BLaER1 (cell line): ENCODE data around the gene CYB561A3.

Experiments used
- H3K27ac ChIP-seq: shearing (Covaris generic); formaldehyde crosslinking; 2 replicates; pipeline ENCODE4 v1.8.1; 2022
- H3K27me3 ChIP-seq: shearing (Covaris generic); formaldehyde crosslinking; 2 replicates; pipeline ENCODE4 v1.8.1; 2022
- H3K36me3 ChIP-seq: shearing (Covaris generic); formaldehyde crosslinking; 2 replicates; pipeline ENCODE4 v1.8.1; 2022
- H3K4me1 ChIP-seq: shearing (Covaris generic); formaldehyde crosslinking; 2 replicates; pipeline ENCODE4 v1.8.1; 2022
- H3K4me2 ChIP-seq: shearing (Covaris generic); formaldehyde crosslinking; 2 replicates; pipeline ENCODE4 v1.8.1; 2022
- H3K4me3 ChIP-seq: shearing (Covaris generic); formaldehyde crosslinking; 2 replicates; pipeline ENCODE4 v1.8.1; 2022
- H3K9ac ChIP-seq: shearing (Covaris generic); formaldehyde crosslinking; 2 replicates; pipeline ENCODE4 v1.8.1; 2022
- H3K9me3 ChIP-seq: shearing (Covaris generic); formaldehyde crosslinking; 2 replicates; pipeline ENCODE4 v1.8.1; 2022
- H4K20me1 ChIP-seq: shearing (Covaris generic); formaldehyde crosslinking; 2 replicates; pipeline ENCODE4 v1.8.1; 2022
- Cebpa-rat ChIP-seq: shearing (Covaris generic); IDR thresholded peaks from 2 replicates; pipeline ENCODE4 v1.8.1; 2022

CYB561A3 gene

DNA sequence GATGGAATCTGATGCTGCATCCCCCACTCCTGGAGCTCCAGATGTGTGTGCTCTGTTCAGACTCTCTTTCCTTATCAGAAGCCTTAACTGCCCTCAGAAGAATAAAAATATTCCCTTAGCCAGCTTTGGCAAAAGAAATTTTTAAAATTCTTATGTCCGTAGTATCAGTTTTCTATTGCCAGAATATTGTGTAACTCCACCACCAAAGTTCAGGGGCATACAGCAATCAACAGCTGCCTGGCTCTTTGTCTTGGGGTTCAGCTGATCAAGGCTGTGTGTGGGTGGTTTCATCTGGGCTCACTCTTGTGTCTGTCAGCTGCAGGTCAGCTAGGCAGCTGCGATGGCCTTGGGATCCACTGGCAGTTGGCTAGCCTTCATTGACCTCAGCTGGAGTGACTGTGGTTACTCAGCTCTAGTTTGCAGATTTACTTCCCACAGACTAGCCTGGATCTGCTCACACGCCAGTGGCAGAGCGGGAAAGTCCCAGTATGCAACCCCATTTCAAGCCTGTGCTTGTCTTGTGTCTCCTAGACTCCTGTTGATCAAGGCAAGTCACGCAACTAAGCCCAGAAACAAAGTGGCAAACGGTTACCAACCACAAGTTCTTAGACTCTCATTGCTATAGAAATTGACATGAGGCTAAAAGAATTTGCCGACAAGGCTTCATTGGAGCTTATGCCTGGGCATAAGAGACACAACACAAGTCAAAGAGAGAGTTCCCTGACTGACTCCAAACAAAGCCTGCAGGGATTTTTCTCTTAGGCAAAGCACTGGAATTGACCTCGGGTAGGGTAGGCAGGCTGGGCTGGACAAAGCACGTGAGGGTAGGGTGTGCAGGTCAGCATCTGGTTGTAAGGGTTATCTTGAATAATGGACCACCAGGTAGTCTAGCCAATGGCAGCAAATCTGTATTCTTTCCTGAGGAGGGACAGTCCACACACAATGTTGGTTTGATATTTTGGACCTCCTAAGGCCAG is 8.0 kb upstream of the CYB561A3 start:
- Histone ChIP-seq H3K36me3 (peaks cover 98% of the 10 kb centered on the region), H3K27ac (no peak overlapping the region)

DNA sequence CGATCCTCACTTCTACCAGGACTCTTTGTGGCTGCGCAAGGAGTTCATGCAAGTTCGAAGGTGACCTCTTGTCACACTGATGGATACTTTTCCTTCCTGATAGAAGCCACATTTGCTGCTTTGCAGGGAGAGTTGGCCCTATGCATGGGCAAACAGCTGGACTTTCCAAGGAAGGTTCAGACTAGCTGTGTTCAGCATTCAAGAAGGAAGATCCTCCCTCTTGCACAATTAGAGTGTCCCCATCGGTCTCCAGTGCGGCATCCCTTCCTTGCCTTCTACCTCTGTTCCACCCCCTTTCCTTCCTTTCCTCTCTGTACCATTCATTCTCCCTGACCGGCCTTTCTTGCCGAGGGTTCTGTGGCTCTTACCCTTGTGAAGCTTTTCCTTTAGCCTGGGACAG is 7.0 kb upstream of the CYB561A3 start:
- Histone ChIP-seq H3K27me3 (no peaks in the 10 kb centered on the region), H4K20me1 (no peaks in the 10 kb centered on the region), H3K9ac (no peak overlapping the region), H3K4me2 (no peak overlapping the region), H3K4me3 (no peak overlapping the region), H3K36me3 (peaks cover 98% of the 10 kb centered on the region), H3K27ac (no peak overlapping the region), H3K4me1 (peaks cover 2% of the 10 kb centered on the region; the same call in 1 of the 2 replicates), H3K9me3 (peaks cover 39% of the 10 kb centered on the region)
- TF ChIP-seq Cebpa-rat, result no peak

More for the DNA sequence above, 8.0 kb upstream of the CYB561A3 start:
- Histone ChIP-seq H3K9ac (no peak overlapping the region), H3K4me1 (no peaks in the 10 kb centered on the region), H4K20me1 (no peaks in the 10 kb centered on the region), H3K9me3 (peaks cover 49% of the 10 kb centered on the region), H3K4me3 (no peak overlapping the region), H3K27me3 (no peaks in the 10 kb centered on the region), H3K4me2 (no peak overlapping the region)
- TF ChIP-seq Cebpa-rat, result no peak

GRCh38 chr11:61367406-61367805 is 5.7 kb upstream of the CYB561A3 start:
- peaks cover 91% of the 10 kb centered on the region for H3K36me3 ChIP-seq
- H3K4me2 ChIP-seq, result no peak overlapping the region
- peaks cover 29% of the 10 kb centered on the region for H3K9me3 ChIP-seq
- no peaks in the 10 kb centered on the region for H4K20me1 ChIP-seq
- no peak overlapping the region for H3K4me3 ChIP-seq
- H3K27ac ChIP-seq, result no peak overlapping the region
- H3K27me3 ChIP-seq, result no peaks in the 10 kb centered on the region
- no peak overlapping the region for H3K9ac ChIP-seq
- no peak for TF ChIP-seq Cebpa-rat
- H3K4me1 ChIP-seq, result peaks cover 14% of the 10 kb centered on the region

- Histone ChIP-seq H3K36me3 (peaks cover 58% of the 10 kb centered on the region), H3K4me3 (no peak overlapping the region), H3K27ac (no peak overlapping the region), H3K4me2 (no peak overlapping the region), H3K4me1 (peaks cover 34% of the 10 kb centered on the region), H3K9me3 (no peaks in the 10 kb centered on the region), H3K27me3 (no peaks in the 10 kb centered on the region), H4K20me1 (no peaks in the 10 kb centered on the region), H3K9ac (no peak overlapping the region)
- TF ChIP-seq Cebpa-rat, result no peak
Observed at GRCh38 chr11:61364012-61364675, 2.5 kb upstream of the CYB561A3 start.

GRCh38 chr11:61362542-61362875 is 827 bp upstream of the CYB561A3 start:
- Histone ChIP-seq H3K36me3 (peaks cover 42% of the 10 kb centered on the region), H3K4me2 (peak overlapping the region; percentile 94), H3K4me3 (peak overlapping the region; percentile 82), H3K9me3 (no peaks in the 10 kb centered on the region), H4K20me1 (no peaks in the 10 kb centered on the region), H3K9ac (peak overlapping the region; percentile 99), H3K4me1 (peaks cover 50% of the 10 kb centered on the region), H3K27ac (peak overlapping the region; percentile 99), H3K27me3 (no peaks in the 10 kb centered on the region)
- TF ChIP-seq Cebpa-rat, result no peak

DNA sequence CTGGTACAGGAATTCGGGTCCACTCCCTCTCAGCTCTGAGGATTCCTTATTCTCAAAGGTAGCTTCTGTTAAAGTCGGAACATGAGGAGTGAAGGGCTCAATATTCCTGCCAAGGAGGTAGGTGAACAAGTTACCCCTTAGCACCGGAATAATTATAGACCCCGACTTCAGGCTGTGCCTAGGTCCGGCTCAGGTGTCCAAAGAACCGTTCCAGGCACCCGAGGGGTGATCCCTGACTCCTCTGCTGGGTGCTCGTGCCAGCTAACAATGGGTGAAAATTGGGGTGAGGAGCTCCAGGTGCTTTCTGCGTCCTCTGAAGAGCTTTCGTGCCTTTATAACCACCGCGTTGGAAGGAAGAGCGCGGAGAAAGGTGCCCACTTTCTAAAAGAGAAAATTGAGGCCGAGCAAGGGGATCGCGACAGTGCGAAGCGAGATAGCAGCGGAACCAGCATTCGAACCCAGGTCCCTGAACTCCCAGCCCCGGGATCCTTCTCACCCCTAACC is 393 bp downstream of the CYB561A3 start:
- Histone ChIP-seq H4K20me1 (no peaks in the 10 kb centered on the region), H3K9me3 (no peaks in the 10 kb centered on the region), H3K27ac (peak overlapping the region; percentile 99), H3K4me1 (peaks cover 63% of the 10 kb centered on the region), H3K4me3 (peak overlapping the region; percentile 82), H3K9ac (peak overlapping the region; percentile 99), H3K36me3 (peaks cover 30% of the 10 kb centered on the region), H3K27me3 (no peaks in the 10 kb centered on the region), H3K4me2 (peak overlapping the region; percentile 94)
- no peak for TF ChIP-seq Cebpa-rat

DNA sequence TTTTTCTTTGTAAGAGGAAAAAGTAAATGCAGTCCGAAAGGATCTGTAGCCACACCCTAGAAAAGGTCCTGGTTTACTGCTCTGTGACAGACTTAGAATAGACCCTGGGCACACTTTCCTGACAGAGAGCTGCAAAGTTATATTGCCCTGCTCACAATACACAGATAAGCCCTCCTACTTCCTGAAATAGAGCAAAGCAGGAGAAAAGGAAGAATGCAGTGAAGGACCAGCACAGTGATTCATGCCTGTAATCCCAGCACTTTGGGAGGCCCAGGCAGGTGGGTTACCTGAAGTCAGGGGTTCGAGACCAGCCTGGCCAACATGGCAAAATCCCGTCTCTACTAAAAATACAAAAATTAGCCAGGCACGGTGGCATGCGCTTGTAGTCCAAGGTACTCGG is 2.2 kb downstream of the CYB561A3 start:
- Histone ChIP-seq H3K27ac (peak overlapping the region; percentile 54), H3K27me3 (no peaks in the 10 kb centered on the region), H3K4me3 (0 out of 2 replicates have a peak overlapping the region, but pooled peaks have one; percentile 82), H3K9ac (peak overlapping the region; percentile 99; the same call in 1 of the 2 replicates), H3K36me3 (peaks cover 12% of the 10 kb centered on the region), H3K9me3 (no peaks in the 10 kb centered on the region), H3K4me1 (peaks cover 71% of the 10 kb centered on the region), H3K4me2 (peak overlapping the region; percentile 94), H4K20me1 (no peaks in the 10 kb centered on the region)
- no peak for TF ChIP-seq Cebpa-rat

GRCh38 chr11:61358566-61358965 is 3.1 kb downstream of the CYB561A3 start:
- TF ChIP-seq Cebpa-rat, result no peak
- H3K4me2 ChIP-seq, result peak overlapping the region; percentile 94
- H3K27me3 ChIP-seq, result no peaks in the 10 kb centered on the region
- peak overlapping the region; percentile 54 for H3K27ac ChIP-seq
- H3K4me1 ChIP-seq, result peaks cover 78% of the 10 kb centered on the region
- no peaks in the 10 kb centered on the region for H3K9me3 ChIP-seq
- no peak overlapping the region for H3K4me3 ChIP-seq
- no peaks in the 10 kb centered on the region for H4K20me1 ChIP-seq
- peaks cover 9% of the 10 kb centered on the region for H3K36me3 ChIP-seq
- peak overlapping the region; percentile 12; the same call in 1 of the 2 replicates for H3K9ac ChIP-seq

DNA sequence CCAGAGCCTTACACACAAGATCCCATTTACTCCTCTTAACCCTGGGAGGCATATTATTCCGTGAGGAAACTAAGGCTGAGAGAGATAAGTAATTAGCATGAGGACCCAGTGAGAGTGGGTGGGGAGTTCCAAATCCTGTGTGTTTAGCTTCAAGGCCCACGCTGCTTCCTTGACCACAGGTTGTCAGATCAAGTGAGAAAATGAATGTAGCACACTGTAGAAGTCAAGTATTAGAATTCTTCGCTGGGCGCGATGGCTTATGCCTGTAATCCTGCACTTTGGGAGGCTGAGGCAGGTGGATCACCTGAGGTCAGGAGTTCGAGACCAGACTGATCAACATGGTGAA is 3.8 kb downstream of the CYB561A3 start:
- H3K4me1 ChIP-seq, result peaks cover 78% of the 10 kb centered on the region
- H3K9ac ChIP-seq, result peak overlapping the region; percentile 56; the same call in 1 of the 2 replicates
- no peak for TF ChIP-seq Cebpa-rat
- no peaks in the 10 kb centered on the region for H3K27me3 ChIP-seq
- peak overlapping the region; percentile 43; the same call in 1 of the 2 replicates for H3K4me3 ChIP-seq
- H3K9me3 ChIP-seq, result no peaks in the 10 kb centered on the region
- peaks cover 14% of the 10 kb centered on the region for H3K36me3 ChIP-seq
- H4K20me1 ChIP-seq, result no peaks in the 10 kb centered on the region
- H3K27ac ChIP-seq, result peak overlapping the region; percentile 84
- H3K4me2 ChIP-seq, result peak overlapping the region; percentile 94
